Endothelial cell of umbilical vein (primary cell): ENCODE measurements around the gene PAX5.

Experiments used
- EZH2 ChIP-seq: IDR thresholded peaks from 2 replicates; pipeline ENCODE4 v1.6.1; 2012; ENCODE audit warnings: borderline replicate concordance, low read depth, mild to moderate bottlenecking, moderate library complexity, low read length, inconsistent platforms; ENCODE audit not compliant: severe bottlenecking
- FOS ChIP-seq: IDR thresholded peaks from 2 replicates; pipeline ENCODE4 v1.6.1; 2011; ENCODE audit warnings: mild to moderate bottlenecking, low read length, moderate library complexity, borderline replicate concordance; ENCODE audit not compliant: insufficient read depth
- GATA2 ChIP-seq: IDR thresholded peaks from 2 replicates; pipeline ENCODE4 v1.7.0; 2011; ENCODE audit warnings: low read depth, mild to moderate bottlenecking, moderate library complexity, mixed read lengths, low read length; ENCODE audit not compliant: insufficient read length, insufficient read depth
- JUN ChIP-seq: IDR thresholded peaks from 2 replicates; pipeline ENCODE4 v1.6.1; 2011; ENCODE audit warnings: borderline replicate concordance, low read depth; ENCODE audit not compliant: insufficient read length, insufficient read depth
- MYC ChIP-seq: IDR thresholded peaks from one replicate; pipeline ENCODE4 v1.6.1; 2011; ENCODE audit warnings: mild to moderate bottlenecking, low read depth, low read length
- POLR2A ChIP-seq: IDR thresholded peaks from 2 replicates; pipeline ENCODE4 v1.6.1; 2012; ENCODE audit warnings: low read depth, mild to moderate bottlenecking, control low read depth, low read length
- POLR2AphosphoS5 ChIP-seq: IDR thresholded peaks from 2 replicates; pipeline ENCODE4 v1.6.1; 2012; ENCODE audit warnings: low read depth, mild to moderate bottlenecking, control low read depth, low read length, moderate library complexity; ENCODE audit not compliant: insufficient read depth
- TF ChIP-seq, protein P1 (sequence below), 2 donors: IDR thresholded peaks; 1 replicate in 1 of 2; 2 replicates in 1 of 2; pipeline ENCODE4 v1.5.1; 2011; ENCODE audit warnings: low read length in 2 of 2, mild to moderate bottlenecking in 2 of 2, moderate library complexity in 2 of 2, control low read depth in 1 of 2, inconsistent platforms in 1 of 2, low read depth in 1 of 2; ENCODE audit not compliant: insufficient read depth in 1 of 2; ENCODE audit errors: extremely low read depth in 1 of 2
- TF ChIP-seq, protein P2 (sequence below): IDR thresholded peaks from 2 replicates; pipeline ENCODE4 v1.6.1; 2011; ENCODE audit not compliant: insufficient read depth, insufficient read length

DNA sequence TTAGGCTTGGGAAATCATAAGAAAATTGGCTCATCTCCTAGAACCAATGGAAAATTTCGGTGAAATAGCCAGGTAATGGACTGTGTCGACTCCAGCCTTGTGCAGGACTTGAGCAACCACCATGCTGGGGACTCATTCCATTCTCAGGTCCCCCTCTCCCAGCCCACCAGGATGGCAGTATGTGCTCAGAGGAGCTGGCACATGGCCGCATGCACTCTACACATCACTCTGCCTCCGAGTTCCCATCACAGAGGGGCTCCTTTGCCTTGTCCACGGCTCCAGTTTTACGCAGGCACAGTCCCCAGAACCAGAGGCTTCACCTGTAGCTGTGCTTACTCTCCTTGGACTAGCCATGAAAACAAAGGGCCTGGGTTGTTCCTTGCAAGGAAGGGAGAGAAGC, 149.3 kb downstream of the PAX5 start:
- TF ChIP-seq, protein P1, sequence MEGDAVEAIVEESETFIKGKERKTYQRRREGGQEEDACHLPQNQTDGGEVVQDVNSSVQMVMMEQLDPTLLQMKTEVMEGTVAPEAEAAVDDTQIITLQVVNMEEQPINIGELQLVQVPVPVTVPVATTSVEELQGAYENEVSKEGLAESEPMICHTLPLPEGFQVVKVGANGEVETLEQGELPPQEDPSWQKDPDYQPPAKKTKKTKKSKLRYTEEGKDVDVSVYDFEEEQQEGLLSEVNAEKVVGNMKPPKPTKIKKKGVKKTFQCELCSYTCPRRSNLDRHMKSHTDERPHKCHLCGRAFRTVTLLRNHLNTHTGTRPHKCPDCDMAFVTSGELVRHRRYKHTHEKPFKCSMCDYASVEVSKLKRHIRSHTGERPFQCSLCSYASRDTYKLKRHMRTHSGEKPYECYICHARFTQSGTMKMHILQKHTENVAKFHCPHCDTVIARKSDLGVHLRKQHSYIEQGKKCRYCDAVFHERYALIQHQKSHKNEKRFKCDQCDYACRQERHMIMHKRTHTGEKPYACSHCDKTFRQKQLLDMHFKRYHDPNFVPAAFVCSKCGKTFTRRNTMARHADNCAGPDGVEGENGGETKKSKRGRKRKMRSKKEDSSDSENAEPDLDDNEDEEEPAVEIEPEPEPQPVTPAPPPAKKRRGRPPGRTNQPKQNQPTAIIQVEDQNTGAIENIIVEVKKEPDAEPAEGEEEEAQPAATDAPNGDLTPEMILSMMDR (IDR thresholded peaks at IDR 0.05; ENCODE audit: extremely low read depth in 1 of 2, insufficient read depth in 1 of 2, low read depth in 1 of 2, low read length in 2 of 2) = no peak
- TF ChIP-seq EZH2 (no peak), POLR2A (no peak), JUN (no peak), GATA2 (no peak), POLR2AphosphoS5 (no peak), FOS (no peak), MYC (no peak)
- TF ChIP-seq, protein P2, sequence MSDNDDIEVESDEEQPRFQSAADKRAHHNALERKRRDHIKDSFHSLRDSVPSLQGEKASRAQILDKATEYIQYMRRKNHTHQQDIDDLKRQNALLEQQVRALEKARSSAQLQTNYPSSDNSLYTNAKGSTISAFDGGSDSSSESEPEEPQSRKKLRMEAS = no peak
